H1 (cell line): Measurements from ENCODE around the gene NSFL1C. TPM values are rescaled to one million over a fixed set of nuclear protein-coding genes. Genes with fewer than 3 reads are reported as not detected.

Experiments used
- CTCF ChIA-PET: fragments of 300-600 bp; sonication (Branson Sonifier 250); formaldehyde crosslinking; loops from one replicate; lab custom pipeline; 2021; ENCODE audit not compliant: partially characterized antibody; lab: Charles Lee
- POLR2A ChIA-PET: fragments of 300-600 bp; sonication (Branson Sonifier 250); formaldehyde crosslinking; loops from one replicate; lab custom pipeline; 2021; ENCODE audit warnings: inconsistent platforms; ENCODE audit not compliant: partially characterized antibody; lab: Charles Lee
- DNase-seq, 2 experiments: peaks; one replicate each; pipeline versions ENCODE4 v3.0.0 to v3.0.0-alpha.2; 2010 to 2022; ENCODE audit warnings: low spot score in 2 of 2, low read depth in 1 of 2, mixed read lengths in 1 of 2
- FAIRE-seq: peaks from 2 replicates; lab custom pipeline; 2011; peaks lifted over from hg19 to GRCh38; lab: Jason Lieb, UNC
- H2AFZ ChIP-seq: 2 replicates; pipeline ENCODE4 v1.8.1; 2012; ENCODE audit warnings: low read length, inconsistent platforms
- H2AK5ac ChIP-seq: 2 replicates; pipeline ENCODE4 v1.6.1; 2013; ENCODE audit warnings: low read depth, low read length
- H2BK120ac ChIP-seq: replicated peaks from 2 replicates; pipeline ENCODE3; 2013; ENCODE audit warnings: low read depth, low read length, inconsistent platforms
- H2BK12ac ChIP-seq: 2 replicates; pipeline ENCODE4 v1.6.1; 2013; ENCODE audit warnings: low read depth, low read length
- H2BK15ac ChIP-seq: 2 replicates; pipeline ENCODE4 v1.6.1; 2013; ENCODE audit warnings: low read length
- H2BK20ac ChIP-seq: 2 replicates; pipeline ENCODE4 v1.6.1; 2013; ENCODE audit warnings: low read length
- H2BK5ac ChIP-seq: 2 replicates; pipeline ENCODE4 v1.6.1; 2013; ENCODE audit warnings: low read depth, low read length
- H3K14ac ChIP-seq: 2 replicates; pipeline ENCODE4 v1.6.1; 2013; ENCODE audit warnings: inconsistent platforms; ENCODE audit not compliant: insufficient read length
- H3K18ac ChIP-seq: 2 replicates; pipeline ENCODE4 v1.6.1; 2013; ENCODE audit warnings: low read length; ENCODE audit errors: extremely low read depth
- H3K23ac ChIP-seq: 2 replicates; pipeline ENCODE4 v1.6.1; 2013; ENCODE audit warnings: inconsistent platforms; ENCODE audit not compliant: insufficient read length
- H3K23me2 ChIP-seq: 2 replicates; pipeline ENCODE4 v1.6.1; 2013; ENCODE audit warnings: low read depth, low read length
- H3K27ac ChIP-seq: 2 replicates; pipeline ENCODE4 v1.6.1; 2011; ENCODE audit warnings: low read depth, low read length, inconsistent platforms
- H3K27me3 ChIP-seq, 4 experiments: replicated peaks in 1 of 4; 1 replicate in 1 of 4; 2 replicates in 3 of 4; pipeline versions ENCODE4 v1.6.1 to v1.8.1; 2011 to 2013; ENCODE audit warnings: low read length in 3 of 4, mild to moderate bottlenecking in 3 of 4, inconsistent platforms in 2 of 4, mixed read lengths in 2 of 4, moderate library complexity in 1 of 4; ENCODE audit not compliant: control insufficient read depth in 3 of 4, insufficient read depth in 3 of 4; ENCODE audit errors: extremely low read depth in 1 of 4
- H3K36me3 ChIP-seq, 4 experiments: 2 replicates each; pipeline versions ENCODE4 v1.6.1 to v1.8.1; 2011 to 2013; ENCODE audit warnings: mild to moderate bottlenecking in 4 of 4, low read length in 3 of 4, moderate library complexity in 2 of 4, control low read depth in 1 of 4, inconsistent platforms in 1 of 4; ENCODE audit not compliant: insufficient read depth in 4 of 4, control insufficient read depth in 2 of 4
- H3K4ac ChIP-seq: replicated peaks from 2 replicates; pipeline ENCODE3; 2013; ENCODE audit warnings: low read length, low read depth, mixed read lengths, inconsistent platforms; ENCODE audit not compliant: insufficient read length
- H3K4me1 ChIP-seq, 4 experiments: replicated peaks in 1 of 4; 1 replicate in 1 of 4; 2 replicates in 3 of 4; pipeline versions ENCODE4 v1.6.1 to v1.8.1; 2011 to 2013; ENCODE audit warnings: low read length in 3 of 4, inconsistent platforms in 2 of 4, mixed read lengths in 1 of 4; ENCODE audit not compliant: insufficient read depth in 4 of 4, control insufficient read depth in 3 of 4
- H3K4me2 ChIP-seq, 2 experiments: 2 replicates each; pipeline versions ENCODE4 v1.6.1 to v1.8.1; 2011 to 2013; ENCODE audit warnings: low read depth in 2 of 2, low read length in 2 of 2, control low read depth in 1 of 2, inconsistent platforms in 1 of 2, mild to moderate bottlenecking in 1 of 2; ENCODE audit not compliant: insufficient read depth in 1 of 2
- H3K4me3 ChIP-seq, 4 experiments: fragments of 200-600, 300-600 bp in 1 of 4; sonication (generic), shearing (Covaris generic), sonication (Bioruptor Twin) in 1 of 4; 2 replicates each; pipeline versions ENCODE4 v1.5.1 to v1.8.1; 2011 to 2016; ENCODE audit warnings: low read length in 4 of 4, low read depth in 3 of 4, control low read depth in 2 of 4, inconsistent platforms in 2 of 4, mild to moderate bottlenecking in 2 of 4, mixed read lengths in 1 of 4, moderate library complexity in 1 of 4; ENCODE audit not compliant: insufficient read depth in 2 of 4; ENCODE audit errors: extremely low read depth in 1 of 4
- H3K56ac ChIP-seq: replicated peaks from 2 replicates; pipeline ENCODE3; 2013; ENCODE audit warnings: low read depth, mild to moderate bottlenecking, mixed read lengths, low read length, inconsistent platforms; ENCODE audit not compliant: insufficient read length
- H3K79me1 ChIP-seq: 2 replicates; pipeline ENCODE4 v1.6.1; 2013; ENCODE audit warnings: low read depth, low read length, control low read depth
- H3K79me2 ChIP-seq, 2 experiments: 2 replicates each; pipeline versions ENCODE4 v1.6.1 to v1.8.1; 2012 to 2013; ENCODE audit warnings: low read length in 2 of 2, mild to moderate bottlenecking in 2 of 2, inconsistent platforms in 1 of 2; ENCODE audit not compliant: insufficient read depth in 2 of 2, control insufficient read depth in 1 of 2
- H3K9ac ChIP-seq, 4 experiments: replicated peaks in 1 of 4; 1 replicate in 1 of 4; 2 replicates in 3 of 4; pipeline versions ENCODE4 v1.6.1 to v1.8.1; 2011 to 2013; ENCODE audit warnings: low read depth in 3 of 4, low read length in 3 of 4, control low read depth in 2 of 4, mild to moderate bottlenecking in 2 of 4, moderate library complexity in 2 of 4, inconsistent platforms in 1 of 4; ENCODE audit errors: extremely low read depth in 1 of 4
- H3K9me3 ChIP-seq, 2 experiments: 2 replicates each; pipeline versions ENCODE4 v1.6.1 to v1.8.1; 2012 to 2013; ENCODE audit warnings: mild to moderate bottlenecking in 2 of 2, moderate library complexity in 2 of 2, control low read depth in 1 of 2, inconsistent platforms in 1 of 2, low read depth in 1 of 2, low read length in 1 of 2, mixed read lengths in 1 of 2; ENCODE audit not compliant: insufficient read depth in 2 of 2
- H4K20me1 ChIP-seq, 2 experiments: replicated peaks in 1 of 2; 2 replicates each; pipeline versions ENCODE3 to v1.8.1; 2011 to 2013; ENCODE audit warnings: inconsistent platforms in 2 of 2, low read length in 2 of 2, mild to moderate bottlenecking in 1 of 2; ENCODE audit not compliant: insufficient read depth in 2 of 2, control insufficient read depth in 1 of 2
- H4K5ac ChIP-seq: 2 replicates; pipeline ENCODE4 v1.6.1; 2013; ENCODE audit warnings: low read length, low read depth, mixed read lengths, inconsistent platforms; ENCODE audit not compliant: insufficient read length
- H4K8ac ChIP-seq: 2 replicates; pipeline ENCODE4 v1.8.0; 2013; ENCODE audit warnings: mild to moderate bottlenecking, moderate library complexity, low read length, inconsistent platforms; ENCODE audit not compliant: insufficient read depth; ENCODE audit errors: extremely low read depth
- H4K91ac ChIP-seq: replicated peaks from 2 replicates; pipeline ENCODE3; 2013; ENCODE audit warnings: low read length, mixed read lengths, inconsistent platforms; ENCODE audit not compliant: insufficient read length
- BCL11A ChIP-seq, 2 experiments: IDR thresholded peaks; one replicate each; pipeline ENCODE4 v1.6.1; 2011; ENCODE audit warnings: low read depth in 2 of 2, low read length in 2 of 2, mild to moderate bottlenecking in 2 of 2
- BRCA1 ChIP-seq: IDR thresholded peaks from 2 replicates; pipeline ENCODE4 v1.6.1; 2012; ENCODE audit warnings: low read depth, low read length, improper control_type of control experiment
- EZH2 ChIP-seq: fragments of 200-600 bp; sonication (generic); IDR thresholded peaks from 2 replicates; pipeline ENCODE4 v1.7.1; 2012; ENCODE audit warnings: low read depth, mild to moderate bottlenecking, moderate library complexity, low read length, inconsistent platforms; ENCODE audit not compliant: severe bottlenecking
- GTF2F1 ChIP-seq: IDR thresholded peaks from 2 replicates; pipeline ENCODE4 v1.6.1; 2012; ENCODE audit warnings: low read depth, low read length, improper control_type of control experiment, borderline replicate concordance
- HDAC2 ChIP-seq, 2 experiments: fragments of 300-600 bp in 1 of 2; sonication (generic) in 1 of 2; IDR thresholded peaks; 2 replicates each; pipeline ENCODE4 v1.6.1; 2011 to 2012; ENCODE audit warnings: low read depth in 2 of 2, low read length in 2 of 2, mild to moderate bottlenecking in 2 of 2, moderate library complexity in 2 of 2, borderline replicate concordance in 1 of 2, inconsistent platforms in 1 of 2
- KDM4A ChIP-seq: IDR thresholded peaks from one replicate; pipeline ENCODE4 v1.7.1; 2012; ENCODE audit warnings: low read depth, mild to moderate bottlenecking, moderate library complexity, low read length, inconsistent platforms; ENCODE audit not compliant: severe bottlenecking
- MAFK ChIP-seq: IDR thresholded peaks from 2 replicates; pipeline ENCODE4 v1.6.1; 2012; ENCODE audit warnings: low read depth, mild to moderate bottlenecking, improper control_type of control experiment, low read length
- MAX ChIP-seq: IDR thresholded peaks from 2 replicates; pipeline ENCODE4 v1.6.1; 2012; ENCODE audit warnings: inconsistent platforms
- NANOG ChIP-seq: IDR thresholded peaks from 2 replicates; pipeline ENCODE4 v1.6.1; 2011; ENCODE audit warnings: low read length, low read depth, mild to moderate bottlenecking, inconsistent platforms; ENCODE audit not compliant: insufficient read depth, poor library complexity, severe bottlenecking
- POLR2A ChIP-seq, 2 experiments: IDR thresholded peaks; 1 replicate in 1 of 2; 2 replicates in 1 of 2; pipeline ENCODE4 v1.6.1; 2011; ENCODE audit warnings: low read depth in 2 of 2, low read length in 2 of 2, mild to moderate bottlenecking in 2 of 2; ENCODE audit errors: control extremely low read depth in 1 of 2
- POLR2AphosphoS5 ChIP-seq: IDR thresholded peaks from 2 replicates; pipeline ENCODE4 v1.6.1; 2011; ENCODE audit warnings: low read depth, low read length
- RBBP5 ChIP-seq: IDR thresholded peaks from 2 replicates; pipeline ENCODE4 v1.7.1; 2012; ENCODE audit warnings: low read depth, mild to moderate bottlenecking, inconsistent platforms, low read length, moderate library complexity, borderline replicate concordance
- RNF2 ChIP-seq: fragments of 200-900, 300-1000 bp; sonication (generic); IDR thresholded peaks from 2 replicates; pipeline ENCODE4 v1.7.1; 2016; ENCODE audit warnings: borderline replicate concordance, low read depth, mild to moderate bottlenecking, antibody characterized with exemption, low read length; ENCODE audit not compliant: poor library complexity, severe bottlenecking; ENCODE audit errors: missing control alignments
- WGBS, 2 experiments: shearing (Covaris generic) in 1 of 2; methylation state at CpG; one replicate each; pipeline versions ENCODE4 v1.1.6 to v1.1.7; 2013 to 2015; ENCODE audit warnings: low lambda C conversion rate in 2 of 2, mixed read lengths in 2 of 2, inconsistent platforms in 1 of 2, low coverage in 1 of 2, missing lambda C conversion rate in 1 of 2; ENCODE audit not compliant: insufficient replicate concordance in 2 of 2, insufficient coverage in 1 of 2, insufficient read length in 1 of 2; ENCODE audit errors: extremely low coverage in 1 of 2, missing lambda C conversion rate in 1 of 2; 5-methylcytosine and 5-hydroxymethylcytosine counted together
- polyA plus RNA-seq, 7 experiments: library from polyadenylated mRNA; depleted of rRNA in 3 of 7; stranded (reverse) in 5 of 7; unstranded in 2 of 7; fragments of >200 nt in 5 of 7; fragments of 200-250 nt in 2 of 7; gene quantifications; 1 replicate in 5 of 7; 2 replicates in 1 of 7; 4 replicates in 1 of 7; pipeline versions ENCODE4 v1.2.1 to v1.2.3, GENCODE V29; 2011 to 2013; ENCODE audit warnings: missing spikeins in 2 of 7, mixed read lengths in 2 of 7
- total RNA-seq: library from RNA; stranded (reverse); fragmentation: NEBNext Ultra II Directional; extraction: Animal tissue kit (Norgen Biotek cat#: 25700); gene quantifications from 2 replicates; pipeline ENCODE4 v1.2.1, GENCODE V29; 2021

Gene NSFL1C
- total and polyA plus RNA-seq, 2 of the 8 experiments (the other 6 are each of a cell fraction or from before 2014, with no cell fraction given): 21.6 to 98.0 TPM

GRCh38 chr20:1477896-1478490, 11.3 kb upstream of the NSFL1C start:
- no peaks in the 10 kb centered on the region for H3K79me1 ChIP-seq
- H3K4ac ChIP-seq: no peak overlapping the region
- no peak overlapping the region for H3K56ac ChIP-seq
- H2BK120ac ChIP-seq: no peak overlapping the region
- H2BK15ac ChIP-seq: no peak overlapping the region
- no peak overlapping the region for H3K18ac ChIP-seq
- H3K4me2 ChIP-seq: no peak overlapping the region
- no peak overlapping the region for H2BK12ac ChIP-seq
- DNase-seq: no peak
- no peak overlapping the region for H4K8ac ChIP-seq
- no peak overlapping the region for H4K5ac ChIP-seq
- H2BK5ac ChIP-seq: no peak overlapping the region
- H3K27me3 ChIP-seq: no peaks in the 10 kb centered on the region
- no peaks in the 10 kb centered on the region for H3K36me3 ChIP-seq
- no peaks in the 10 kb centered on the region for H3K79me2 ChIP-seq
- no peak for FAIRE-seq
- no peak overlapping the region for H3K14ac ChIP-seq
- no peaks in the 10 kb centered on the region for H4K20me1 ChIP-seq
- no peak overlapping the region for H2AFZ ChIP-seq
- ChIA-PET POLR2A (no interaction called here), CTCF (interaction anchor here (1.3 to 1.8 kb wide), 2 partner anchors 11 to 25 kb away, joined by 10 to 11 read pairs; partner anchors contain the start of gene NSFL1C)
- no peak overlapping the region for H4K91ac ChIP-seq
- H3K4me1 ChIP-seq: 0 out of 7 replicates have a peak, but pooled peaks cover 0 to 2% (median 0%) of the 10 kb centered on the region in 4 experiments
- no peak overlapping the region for H3K23ac ChIP-seq
- H2BK20ac ChIP-seq: no peak overlapping the region
- H2AK5ac ChIP-seq: no peak overlapping the region
- H3K23me2 ChIP-seq: no peaks in the 10 kb centered on the region
- no peak overlapping the region for H3K27ac ChIP-seq
- no peak overlapping the region for H3K4me3 ChIP-seq
- H3K9ac ChIP-seq: no peak overlapping the region
- 83% methylated on average over 7 of the region's 7 CpGs; no CpG with 5 or more reads in 1 of the 2 experiments for WGBS, 2 experiments
- H3K9me3 ChIP-seq: no peaks in the 10 kb centered on the region
- TF ChIP-seq POLR2A (IDR thresholded peaks at IDR 0.05; ENCODE audit: control extremely low read depth in 1 of 2, low read depth in 2 of 2, low read length in 2 of 2) (no peak), GTF2F1 (no peak), BCL11A (IDR thresholded peaks at IDR 0.05; ENCODE audit: low read depth in 2 of 2, low read length in 2 of 2) (no peak), MAFK (no peak), EZH2 (no peak), POLR2AphosphoS5 (no peak), NANOG (no peak), RBBP5 (no peak), RNF2 (no peak), KDM4A (no peak), MAX (no peak), HDAC2 (IDR thresholded peaks at IDR 0.05; ENCODE audit: borderline replicate concordance in 1 of 2, low read depth in 2 of 2, low read length in 2 of 2) (no peak), BRCA1 (no peak)
